Glutamatergic neuron (in vitro differentiated cells): ENCODE results near the gene SCUBE1. TPM values are rescaled to one million over a fixed set of nuclear protein-coding genes. Genes with fewer than 3 reads are reported as not detected.

ENCODE experiments used
- DNase-seq: peaks from one replicate; pipeline ENCODE4 v3.0.0; 2022
- H3K27ac Mint-ChIP-seq: one replicate; pipeline ENCODE4 v1.8.0; 2020; ENCODE audit warnings: mild to moderate bottlenecking, mixed read lengths, inconsistent platforms; ENCODE audit not compliant: unreplicated experiment
- H3K27me3 Mint-ChIP-seq: one replicate; pipeline ENCODE4 v1.8.0; 2020; ENCODE audit warnings: mild to moderate bottlenecking, moderate library complexity, mixed read lengths, inconsistent platforms; ENCODE audit not compliant: unreplicated experiment
- H3K36me3 Mint-ChIP-seq: one replicate; pipeline ENCODE4 v1.8.0; 2020; ENCODE audit warnings: mild to moderate bottlenecking, mixed read lengths, inconsistent platforms; ENCODE audit not compliant: unreplicated experiment
- H3K4me1 Mint-ChIP-seq: one replicate; pipeline ENCODE4 v1.8.0; 2020; ENCODE audit warnings: mild to moderate bottlenecking, low read depth, mixed read lengths, inconsistent platforms; ENCODE audit not compliant: unreplicated experiment
- H3K4me3 Mint-ChIP-seq: one replicate; pipeline ENCODE4 v1.8.0; 2020; ENCODE audit warnings: mild to moderate bottlenecking, mixed read lengths, inconsistent platforms; ENCODE audit not compliant: unreplicated experiment
- H3K9me3 Mint-ChIP-seq: one replicate; pipeline ENCODE4 v1.8.0; 2020; ENCODE audit warnings: mild to moderate bottlenecking, moderate library complexity, mixed read lengths, inconsistent platforms; ENCODE audit not compliant: unreplicated experiment
- total RNA-seq: library from RNA; stranded (reverse); fragmentation: NEBNext Ultra II Directional; extraction: Animal tissue kit (Norgen Biotek cat#: 25700); gene quantifications from one replicate; pipeline ENCODE4 v1.2.1, GENCODE V29; 2021; ENCODE audit not compliant: unreplicated experiment
- TF ChIP-seq, protein P1 (sequence below): fragments of 200-600 bp; sonication (generic); IDR thresholded peaks from one replicate; pipeline ENCODE4 v1.5.0; 2021; ENCODE audit not compliant: partially characterized antibody, unreplicated experiment

Gene SCUBE1
- total RNA-seq, 1 donor from 2014 or later = 25.8 TPM

DNA sequence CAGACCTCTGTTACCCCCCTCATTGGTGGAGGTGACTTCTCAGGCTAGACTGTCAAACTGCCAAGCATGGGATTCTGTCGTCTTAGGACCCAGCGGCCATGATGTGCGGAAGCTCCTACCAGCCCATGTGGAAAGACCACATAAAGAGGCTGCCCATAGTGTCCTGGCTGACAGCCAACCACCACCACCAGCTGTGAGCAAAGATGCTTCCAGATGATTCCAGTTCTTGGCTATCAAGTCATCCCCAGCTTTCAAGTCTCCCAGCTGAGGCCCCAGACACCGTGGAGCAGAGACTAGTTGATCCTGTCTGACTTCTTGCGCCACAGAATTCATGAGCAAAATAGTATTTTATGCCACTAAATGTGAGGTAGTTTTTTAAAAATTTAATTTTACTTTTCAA lies 32.9 kb downstream of the SCUBE1 start:
- Mint-ChIP-seq H3K4me3 (no peak overlapping the region), H3K36me3 (no peaks in the 10 kb centered on the region), H3K4me1 (peaks cover 21% of the 10 kb centered on the region), H3K9me3 (peaks cover 6% of the 10 kb centered on the region), H3K27ac (no peak overlapping the region), H3K27me3 (peaks cover 3% of the 10 kb centered on the region)
- DNase-seq = no peak
- TF ChIP-seq, protein P1, sequence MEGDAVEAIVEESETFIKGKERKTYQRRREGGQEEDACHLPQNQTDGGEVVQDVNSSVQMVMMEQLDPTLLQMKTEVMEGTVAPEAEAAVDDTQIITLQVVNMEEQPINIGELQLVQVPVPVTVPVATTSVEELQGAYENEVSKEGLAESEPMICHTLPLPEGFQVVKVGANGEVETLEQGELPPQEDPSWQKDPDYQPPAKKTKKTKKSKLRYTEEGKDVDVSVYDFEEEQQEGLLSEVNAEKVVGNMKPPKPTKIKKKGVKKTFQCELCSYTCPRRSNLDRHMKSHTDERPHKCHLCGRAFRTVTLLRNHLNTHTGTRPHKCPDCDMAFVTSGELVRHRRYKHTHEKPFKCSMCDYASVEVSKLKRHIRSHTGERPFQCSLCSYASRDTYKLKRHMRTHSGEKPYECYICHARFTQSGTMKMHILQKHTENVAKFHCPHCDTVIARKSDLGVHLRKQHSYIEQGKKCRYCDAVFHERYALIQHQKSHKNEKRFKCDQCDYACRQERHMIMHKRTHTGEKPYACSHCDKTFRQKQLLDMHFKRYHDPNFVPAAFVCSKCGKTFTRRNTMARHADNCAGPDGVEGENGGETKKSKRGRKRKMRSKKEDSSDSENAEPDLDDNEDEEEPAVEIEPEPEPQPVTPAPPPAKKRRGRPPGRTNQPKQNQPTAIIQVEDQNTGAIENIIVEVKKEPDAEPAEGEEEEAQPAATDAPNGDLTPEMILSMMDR = no peak

GRCh38 chr22:43308836-43309235 lies 34.3 kb downstream of the SCUBE1 start:
- Mint-ChIP-seq H3K4me1 (peaks cover 27% of the 10 kb centered on the region), H3K27ac (no peak overlapping the region), H3K9me3 (peaks cover 2% of the 10 kb centered on the region), H3K36me3 (no peaks in the 10 kb centered on the region), H3K4me3 (no peak overlapping the region), H3K27me3 (peaks cover 10% of the 10 kb centered on the region)
- no peak for DNase-seq
- TF ChIP-seq, protein P1 = no peak

GRCh38 chr22:43308060-43308830 lies 34.9 kb downstream of the SCUBE1 start:
- H3K4me1 Mint-ChIP-seq = peaks cover 26% of the 10 kb centered on the region
- peaks cover 10% of the 10 kb centered on the region for H3K27me3 Mint-ChIP-seq
- no peak for DNase-seq
- no peak overlapping the region for H3K27ac Mint-ChIP-seq
- no peak overlapping the region for H3K4me3 Mint-ChIP-seq
- TF ChIP-seq, protein P1 = no peak
- H3K36me3 Mint-ChIP-seq = no peaks in the 10 kb centered on the region
- peaks cover 2% of the 10 kb centered on the region for H3K9me3 Mint-ChIP-seq

DNA sequence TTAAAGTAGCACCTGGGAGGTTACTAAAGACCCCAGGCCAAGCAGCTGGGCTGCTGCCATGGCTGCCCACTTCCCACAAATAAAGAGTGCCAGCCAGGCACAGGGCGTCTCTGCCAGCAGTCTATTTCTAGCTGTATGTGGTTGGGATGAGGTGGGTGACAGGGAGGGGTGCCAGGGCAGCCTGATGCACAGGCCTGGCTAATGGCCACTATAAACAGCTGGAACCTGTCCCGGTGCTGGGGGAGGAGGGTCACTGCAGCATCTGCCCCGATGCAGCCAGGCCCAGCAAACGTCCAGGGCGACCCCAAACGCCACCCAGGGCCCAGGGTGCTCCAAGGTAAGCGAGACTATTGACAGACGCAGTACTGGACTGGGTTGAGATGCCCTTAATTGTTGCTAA lies 37.4 kb downstream of the SCUBE1 start:
- H3K4me3 Mint-ChIP-seq = no peak overlapping the region
- H3K9me3 Mint-ChIP-seq = peaks cover 2% of the 10 kb centered on the region
- TF ChIP-seq, protein P1 = no peak
- peaks cover 17% of the 10 kb centered on the region for H3K27me3 Mint-ChIP-seq
- no peak overlapping the region for H3K27ac Mint-ChIP-seq
- no peak for DNase-seq
- peaks cover 37% of the 10 kb centered on the region for H3K4me1 Mint-ChIP-seq
- no peaks in the 10 kb centered on the region for H3K36me3 Mint-ChIP-seq

GRCh38 chr22:43304831-43305590 lies 38.2 kb downstream of the SCUBE1 start:
- H3K9me3 Mint-ChIP-seq = peaks cover 2% of the 10 kb centered on the region
- peaks cover 17% of the 10 kb centered on the region for H3K27me3 Mint-ChIP-seq
- H3K4me1 Mint-ChIP-seq = peaks cover 37% of the 10 kb centered on the region
- peaks cover 2% of the 10 kb centered on the region for H3K36me3 Mint-ChIP-seq
- TF ChIP-seq, protein P1 = no peak
- no peak overlapping the region for H3K27ac Mint-ChIP-seq
- no peak overlapping the region for H3K4me3 Mint-ChIP-seq
- no peak for DNase-seq
